Cortex of kidney (tissue), 1 donor: Measurements from ENCODE around the gene TAF3.
"Not testable (repeated sequence)": the region's sequence is repeated elsewhere in the genome, so short reads cannot be mapped to it uniquely, and the experiment has no call there.

ENCODE experiments used
- DNase-seq: peaks from one replicate; lab custom pipeline; 2025; lab: John Stamatoyannopoulos, UW

The TAF3 gene

GRCh38 chr10:7971949-7972348 lies 153.6 kb downstream of the TAF3 start:
- DNase-seq = no peak

- no peak for DNase-seq
Measured at GRCh38 chr10:7972367-7972766, 154.1 kb downstream of the TAF3 start.

GRCh38 chr10:7980196-7980595 lies 161.9 kb downstream of the TAF3 start:
- no peak for DNase-seq

DNA sequence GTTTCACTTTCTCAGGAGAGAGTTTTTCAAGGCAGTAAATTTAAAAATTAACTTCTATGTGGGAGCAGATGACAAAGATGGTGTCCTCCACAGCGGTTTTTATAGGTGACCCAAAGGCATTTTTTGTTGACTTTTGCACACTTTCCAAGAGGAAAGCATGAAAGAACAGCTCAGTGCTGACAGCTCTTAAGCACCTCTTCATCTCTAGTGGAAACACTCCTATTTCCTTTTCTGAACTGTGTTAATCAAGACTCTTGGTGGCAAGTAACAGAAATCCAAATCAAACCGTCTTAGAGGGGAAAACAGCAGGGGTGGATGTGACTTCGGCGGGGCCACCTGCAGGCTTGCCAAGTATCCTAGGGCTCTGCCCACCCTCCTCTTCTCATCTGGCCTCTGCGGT lies 164.4 kb downstream of the TAF3 start:
- no peak for DNase-seq

GRCh38 chr10:7984325-7984724 lies 166.0 kb downstream of the TAF3 start:
- no peak for DNase-seq

- DNase-seq = no peak
Measured at GRCh38 chr10:7984896-7985295, 166.6 kb downstream of the TAF3 start.

DNA sequence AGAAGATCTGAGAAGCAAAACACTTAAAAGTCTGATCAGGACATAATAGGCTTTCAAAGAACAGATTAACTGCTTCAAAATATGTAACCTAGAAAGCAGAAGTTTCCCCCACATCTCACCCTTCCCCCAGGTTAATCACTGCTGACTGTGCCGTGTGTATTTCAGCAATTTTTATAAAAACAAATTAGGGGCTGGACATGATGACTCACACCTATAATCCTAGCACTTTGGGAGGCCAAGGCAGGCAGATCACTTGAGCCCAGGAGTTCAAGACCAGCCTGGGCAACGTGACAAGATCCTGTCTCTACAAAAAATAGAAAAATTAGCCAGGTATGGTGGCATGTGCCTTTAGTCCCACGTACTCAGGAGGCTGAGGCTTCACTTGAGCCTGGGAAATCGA lies 168.5 kb downstream of the TAF3 start:
- no peak for DNase-seq

- no peak for DNase-seq
Measured at GRCh38 chr10:7988989-7989388, 170.7 kb downstream of the TAF3 start.

GRCh38 chr10:7998831-7999230 lies 180.5 kb downstream of the TAF3 start:
- DNase-seq = no peak

GRCh38 chr10:8004469-8005000 lies 186.2 kb downstream of the TAF3 start:
- no peak for DNase-seq

GRCh38 chr10:8006274-8006999 lies 188.1 kb downstream of the TAF3 start:
- DNase-seq = no peak

DNA sequence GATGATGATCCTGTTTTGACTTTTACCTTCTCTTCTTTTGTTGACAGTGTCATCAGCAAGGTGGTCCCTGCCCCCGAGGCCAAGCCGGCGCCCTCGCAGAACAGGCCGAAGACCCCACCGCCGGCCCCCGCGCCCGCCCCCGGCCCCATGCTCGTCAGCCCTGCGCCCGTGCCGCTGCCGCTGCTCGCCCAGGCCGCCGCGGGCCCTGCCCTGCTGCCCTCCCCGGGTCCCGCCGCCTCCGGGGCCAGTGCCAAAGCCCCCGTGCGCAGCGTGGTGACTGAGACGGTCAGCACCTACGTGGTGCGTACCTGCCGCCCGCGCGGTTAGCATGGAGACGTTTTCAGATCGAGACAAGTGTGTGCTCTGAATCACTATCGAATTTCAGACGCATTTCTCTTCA lies 190.7 kb downstream of the TAF3 start:
- DNase-seq = no peak

- no peak for DNase-seq
Measured at GRCh38 chr10:8013006-8013405, 194.7 kb downstream of the TAF3 start.

GRCh38 chr10:8013619-8014018 lies 195.3 kb downstream of the TAF3 start:
- DNase-seq = no peak

- no peak for DNase-seq
Measured at GRCh38 chr10:8014649-8015048, 196.3 kb downstream of the TAF3 start.

DNA sequence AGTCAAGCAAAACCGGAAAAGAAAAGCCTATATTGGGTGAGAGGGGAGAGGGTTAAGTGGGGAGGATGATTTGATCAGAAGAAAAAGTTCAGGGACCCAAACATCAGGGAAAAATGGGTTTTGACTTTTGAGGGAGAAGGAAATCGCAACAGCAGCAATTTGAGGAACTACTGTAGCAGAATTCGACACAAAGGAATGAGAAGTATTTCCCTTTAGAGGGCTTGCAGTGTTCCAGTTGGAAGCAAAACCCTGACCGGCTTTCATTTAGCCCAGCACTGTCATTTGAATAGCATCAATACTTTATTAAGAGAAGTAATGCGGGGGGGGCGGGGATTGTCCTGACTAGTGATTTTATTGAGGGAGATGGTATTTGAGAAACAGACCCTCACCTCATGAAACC lies 199.0 kb downstream of the TAF3 start:
- DNase-seq = no peak

DNA sequence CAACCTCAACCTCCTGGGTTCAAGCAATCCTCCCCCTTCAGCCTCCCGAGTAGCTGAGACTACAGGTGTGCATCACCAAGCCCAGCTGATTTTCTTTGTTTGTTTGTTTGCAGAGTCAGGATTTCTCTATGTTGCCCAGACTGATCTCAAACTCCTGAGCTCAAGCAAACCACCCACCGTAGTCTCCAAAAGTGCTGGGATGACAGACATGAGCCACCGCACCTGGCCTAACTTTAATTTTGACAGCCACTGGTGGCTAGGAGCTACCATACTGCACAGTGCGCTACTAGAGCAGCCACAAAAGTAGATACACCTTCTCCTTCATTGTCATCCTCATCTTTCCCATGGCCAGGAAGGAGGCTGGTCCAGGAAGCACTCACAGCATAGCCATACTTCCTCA lies 205.0 kb downstream of the TAF3 start:
- no peak for DNase-seq

DNA sequence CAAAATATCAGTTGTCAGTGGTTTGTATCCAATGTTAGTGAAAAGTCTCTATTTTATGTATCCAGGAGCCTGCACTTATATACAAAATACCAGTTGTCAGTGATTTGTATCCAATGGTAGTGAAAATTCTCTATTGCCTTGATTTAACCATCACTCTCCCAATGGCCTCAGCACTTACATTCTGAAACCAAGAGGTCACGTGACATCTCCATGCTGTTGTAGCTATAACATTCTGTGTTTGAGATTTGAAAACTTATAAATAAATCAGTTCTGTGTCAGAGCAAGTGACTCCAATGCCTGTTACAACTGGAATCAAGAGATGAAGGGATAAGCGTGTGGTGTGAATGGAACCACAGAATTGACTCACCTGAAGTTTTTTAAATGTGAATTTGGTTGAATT lies 205.5 kb downstream of the TAF3 start:
- DNase-seq = no peak

GRCh38 chr10:8026349-8027259 lies 208.3 kb downstream of the TAF3 start:
- DNase-seq = no peak

DNA sequence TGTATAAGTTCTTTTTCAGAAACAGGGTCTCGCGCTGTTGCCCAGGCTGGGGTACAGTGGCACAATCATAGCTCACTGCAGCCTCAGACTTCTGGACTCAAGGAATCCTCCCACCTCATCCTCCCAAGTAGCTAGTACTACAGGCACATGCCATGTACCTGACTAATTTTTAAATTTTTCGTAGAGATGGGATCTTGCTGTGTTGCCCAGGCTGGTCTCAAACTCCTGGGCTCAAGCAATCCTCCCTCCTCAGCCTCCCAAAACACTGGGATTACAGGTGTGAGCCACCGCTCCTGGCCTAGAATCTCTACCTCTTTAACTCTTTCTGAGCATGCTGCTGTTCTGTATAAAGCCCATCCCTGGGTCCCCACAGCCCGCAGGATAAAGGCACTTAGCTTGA lies 212.9 kb downstream of the TAF3 start:
- not testable (repeated sequence) for DNase-seq

DNA sequence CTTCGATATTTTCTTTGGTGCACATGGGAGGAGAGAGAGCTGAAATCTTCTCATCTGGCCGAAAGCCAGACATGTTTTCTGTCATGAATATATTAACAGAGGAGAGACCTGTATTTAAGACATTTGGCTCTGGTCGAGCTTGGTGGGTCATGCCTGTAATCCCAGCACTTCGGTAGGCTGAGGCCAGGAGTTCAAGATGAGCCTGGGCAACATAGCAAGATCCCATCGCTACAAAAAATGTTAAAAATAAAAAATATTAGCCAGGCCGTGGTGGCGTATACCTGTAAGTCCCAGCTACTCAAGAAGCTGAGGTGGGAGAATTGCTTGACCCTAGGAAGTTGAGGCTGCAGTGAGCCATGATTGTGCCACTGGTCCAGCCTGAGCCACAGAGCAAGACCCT lies 214.3 kb downstream of the TAF3 start:
- DNase-seq = no peak

GRCh38 chr10:8033812-8034465 lies 215.6 kb downstream of the TAF3 start:
- DNase-seq = no peak
